Measurements from ENCODE around the gene RAB3C. TPM values are rescaled to one million over a fixed set of nuclear protein-coding genes. Genes with fewer than 3 reads are reported as not detected.
"Not testable (repeated sequence)": the region's sequence is repeated elsewhere in the genome, so short reads cannot be mapped to it uniquely, and the experiment has no call there.

RAB3C gene
- total RNA-seq, 6 experiments from 2014 or later = 0.18 to 2.6 (median 0.99) TPM

GRCh38 chr5:58544926-58545325, 37.9 kb upstream of the RAB3C start:
- no peak overlapping the region for H3K27ac ChIP-seq

GRCh38 chr5:58545912-58546311, 37.0 kb upstream of the RAB3C start:
- H3K4me1 ChIP-seq = peaks cover 0 to 8% (median 0%) of the 10 kb centered on the region in 4 donors
- H3K27ac ChIP-seq = no peak overlapping the region
- no peaks in the 10 kb centered on the region for H3K9me3 ChIP-seq
- intact Hi-C loops (cut with DNase I) = no loop called here
- TF ChIP-seq POLR2A (IDR thresholded peaks at IDR 0.05) (no peak), CTCF (IDR thresholded peaks at IDR 0.05) (no peak)
- no peaks in the 10 kb centered on the region for H3K36me3 ChIP-seq
- no peak for DNase-seq
- H3K27me3 ChIP-seq = no peaks in the 10 kb centered on the region
- ATAC-seq = peak; percentile 56 to 98 (median 76)
- no peak overlapping the region for H3K4me3 ChIP-seq

More at GRCh38 chr5:58544926-58545325, 37.9 kb upstream of the RAB3C start:
- Histone ChIP-seq H3K9me3 (no peaks in the 10 kb centered on the region), H3K4me1 (peaks cover 0 to 8% (median 0%) of the 10 kb centered on the region in 4 donors), H3K4me3 (no peak overlapping the region), H3K27me3 (no peaks in the 10 kb centered on the region), H3K36me3 (no peaks in the 10 kb centered on the region)
- intact Hi-C loops (cut with DNase I) = no loop called here
- DNase-seq (no peak), ATAC-seq (no peak)
- no peak for TF ChIP-seq POLR2A (IDR thresholded peaks at IDR 0.05)
- no peak for TF ChIP-seq CTCF (IDR thresholded peaks at IDR 0.05)
- 44% methylated on average over 2 of the region's 2 CpGs for WGBS (ENCODE audit: insufficient coverage, low coverage, low lambda C conversion rate, missing lambda C conversion rate)

- H3K9me3 ChIP-seq = no peaks in the 10 kb centered on the region
- H3K36me3 ChIP-seq = no peaks in the 10 kb centered on the region
- peaks cover 0 to 8% (median 0%) of the 10 kb centered on the region in 4 donors for H3K4me1 ChIP-seq
- no peaks in the 10 kb centered on the region for H3K27me3 ChIP-seq
- intact Hi-C loops (cut with DNase I) = no loop called here
- WGBS (ENCODE audit: insufficient coverage, low coverage, low lambda C conversion rate, missing lambda C conversion rate) = 67% methylated on average over 2 of the region's 2 CpGs
- no peak for DNase-seq
- no peak overlapping the region for H3K4me3 ChIP-seq
- ATAC-seq = no peak
- H3K27ac ChIP-seq = no peak overlapping the region
- TF ChIP-seq CTCF (IDR thresholded peaks at IDR 0.05) (no peak), POLR2A (IDR thresholded peaks at IDR 0.05) (no peak)
These were observed 34.8 kb upstream of the RAB3C start for GRCh38 chr5:58548068-58548467.

- H3K27ac ChIP-seq = no peak overlapping the region
- TF ChIP-seq POLR2A (IDR thresholded peaks at IDR 0.05) (no peak), CTCF (IDR thresholded peaks at IDR 0.05) (no peak)
- WGBS (ENCODE audit: insufficient coverage, low coverage, low lambda C conversion rate, missing lambda C conversion rate) = 82% methylated on average over 1 of the region's 1 CpG
- ATAC-seq (no peak), DNase-seq (no peak)
- H3K4me1 ChIP-seq = peaks cover 0 to under 1% (median 0%) of the 10 kb centered on the region in 4 donors
- no peaks in the 10 kb centered on the region for H3K27me3 ChIP-seq
- H3K36me3 ChIP-seq = no peaks in the 10 kb centered on the region
- no peak overlapping the region for H3K4me3 ChIP-seq
- intact Hi-C loops (cut with DNase I) = no loop called here
- no peaks in the 10 kb centered on the region for H3K9me3 ChIP-seq
These were observed 31.4 kb upstream of the RAB3C start for GRCh38 chr5:58551492-58551891.

- H3K4me1 ChIP-seq; intact Hi-C loops (cut with DNase I); H3K4me3 ChIP-seq; H3K36me3 ChIP-seq; H3K9me3 ChIP-seq; H3K27ac ChIP-seq; DNase-seq; ATAC-seq; H3K27me3 ChIP-seq: not testable (repeated sequence)
- WGBS (ENCODE audit: insufficient coverage, low coverage, low lambda C conversion rate, missing lambda C conversion rate) = 83% methylated on average over 16 of the region's 32 CpGs
These were observed 25.1 kb upstream of the RAB3C start for GRCh38 chr5:58557665-58558338.

GRCh38 chr5:58563016-58563700, 19.7 kb upstream of the RAB3C start:
- DNase-seq; intact Hi-C loops (cut with DNase I); H3K4me3 ChIP-seq; H3K27ac ChIP-seq; ATAC-seq; H3K9me3 ChIP-seq; H3K4me1 ChIP-seq; H3K36me3 ChIP-seq; H3K27me3 ChIP-seq: not testable (repeated sequence)
- WGBS (ENCODE audit: insufficient coverage, low coverage, low lambda C conversion rate, missing lambda C conversion rate) = 100% methylated on average over 2 of the region's 33 CpGs

- H3K27me3 ChIP-seq; ATAC-seq; H3K27ac ChIP-seq; intact Hi-C loops (cut with DNase I); H3K4me3 ChIP-seq; H3K4me1 ChIP-seq; H3K36me3 ChIP-seq; H3K9me3 ChIP-seq; DNase-seq: not testable (repeated sequence)
- 100% methylated on average over 4 of the region's 39 CpGs for WGBS (ENCODE audit: insufficient coverage, low coverage, low lambda C conversion rate, missing lambda C conversion rate)
These were observed 18.6 kb upstream of the RAB3C start for GRCh38 chr5:58564043-58564832.

All from right lobe of liver (tissue), 6 donors.